ENCODE measurements around the gene GPNMB. TPM values are rescaled to one million over a fixed set of nuclear protein-coding genes. Genes with fewer than 3 reads are reported as not detected.
"Not testable (repeated sequence)": the region's sequence is repeated elsewhere in the genome, so short reads cannot be mapped to it uniquely, and the experiment has no call there.

The GPNMB gene
- polyA plus RNA-seq, 3 donors: 11.1 to 20.8 (median 12.0) TPM

DNA sequence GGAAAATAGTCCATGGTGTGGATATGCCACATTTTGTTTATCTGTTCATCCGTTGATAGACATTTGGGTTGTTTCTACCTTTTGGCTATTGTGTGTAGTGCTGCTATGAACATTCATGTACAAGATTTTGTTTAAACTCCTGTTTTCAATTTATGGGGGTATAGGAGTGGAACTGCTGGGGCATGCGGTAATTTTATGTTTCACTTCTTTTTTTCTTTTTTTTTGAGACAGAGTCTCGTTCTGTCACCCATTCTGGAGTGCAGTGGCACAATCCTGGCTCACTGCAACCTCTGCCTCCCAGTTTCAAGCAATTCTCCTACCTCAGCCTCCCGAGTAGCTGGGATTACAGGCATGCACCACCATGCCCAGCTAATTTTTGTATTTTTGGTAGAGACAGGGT is 22.2 kb upstream of the GPNMB start:
- DNase-seq: not testable (repeated sequence)

DNA sequence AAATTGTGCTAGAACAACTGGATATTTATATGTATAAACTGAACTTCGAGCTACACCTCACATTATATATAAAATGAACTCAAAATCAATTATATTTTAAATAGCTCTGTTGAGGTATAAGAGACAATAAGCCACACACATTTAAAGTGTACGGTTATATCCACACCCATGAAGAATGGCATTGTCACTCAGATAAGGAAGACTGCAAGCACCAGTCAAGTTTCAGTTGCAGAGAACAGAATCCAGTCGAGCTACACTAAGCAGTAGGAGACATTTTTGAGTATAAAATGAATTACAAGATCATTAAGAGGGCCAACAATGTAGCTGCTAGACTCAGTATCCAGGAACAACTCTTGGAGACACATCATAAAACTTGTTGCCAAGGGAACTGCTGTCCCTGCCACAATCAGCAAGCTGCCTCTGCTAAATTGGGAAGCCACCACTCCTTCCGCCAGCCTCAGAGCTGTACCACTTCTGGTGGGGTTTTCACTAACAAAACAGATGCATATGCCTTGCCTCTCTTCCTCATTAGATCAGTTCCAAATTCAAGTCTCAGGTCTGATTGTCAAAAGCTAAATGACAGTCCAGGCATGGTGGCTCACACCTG is 19.6 kb upstream of the GPNMB start:
- no peak for DNase-seq

DNA sequence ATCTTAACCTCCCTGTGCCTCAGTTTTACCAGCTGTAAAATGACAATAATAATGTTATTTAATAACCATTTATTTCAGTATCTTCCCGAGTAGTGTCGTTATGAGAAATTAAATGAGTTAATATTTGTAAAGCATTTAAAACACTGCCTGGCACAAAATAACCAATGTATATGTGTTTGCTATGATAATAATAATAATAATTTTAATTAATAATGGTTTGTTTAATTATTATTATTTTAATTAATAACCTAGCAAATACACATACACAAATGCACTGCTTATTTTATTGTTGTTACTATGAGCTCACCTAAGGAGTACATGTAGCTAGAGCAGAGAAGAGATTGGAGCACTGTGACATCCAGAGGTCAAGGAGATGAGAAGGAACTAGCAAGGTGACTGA is 18.2 kb upstream of the GPNMB start:
- no peak for DNase-seq

DNA sequence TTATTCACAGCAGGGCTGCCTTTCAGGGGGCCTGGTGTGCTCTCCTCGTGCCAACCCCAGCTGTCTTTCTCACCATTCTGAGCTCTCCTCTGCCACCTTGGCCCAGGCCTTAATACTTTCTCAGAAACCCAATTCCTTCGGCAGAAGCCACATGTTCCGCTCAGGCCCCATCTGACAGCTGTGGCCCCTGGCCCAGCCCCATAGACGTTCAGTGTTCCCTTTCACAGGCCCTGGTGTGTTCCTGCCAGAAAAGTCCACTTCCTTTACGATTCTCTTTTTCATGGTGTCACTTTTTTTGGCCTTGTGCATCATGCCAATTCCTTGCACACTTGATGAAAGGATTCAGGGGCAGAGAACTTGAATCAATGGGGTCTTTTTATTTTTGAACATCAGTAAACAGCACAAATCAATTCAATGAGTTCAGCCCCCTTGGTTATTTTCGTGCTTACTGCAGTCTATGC is 15.9 kb upstream of the GPNMB start:
- no peak for DNase-seq

DNA sequence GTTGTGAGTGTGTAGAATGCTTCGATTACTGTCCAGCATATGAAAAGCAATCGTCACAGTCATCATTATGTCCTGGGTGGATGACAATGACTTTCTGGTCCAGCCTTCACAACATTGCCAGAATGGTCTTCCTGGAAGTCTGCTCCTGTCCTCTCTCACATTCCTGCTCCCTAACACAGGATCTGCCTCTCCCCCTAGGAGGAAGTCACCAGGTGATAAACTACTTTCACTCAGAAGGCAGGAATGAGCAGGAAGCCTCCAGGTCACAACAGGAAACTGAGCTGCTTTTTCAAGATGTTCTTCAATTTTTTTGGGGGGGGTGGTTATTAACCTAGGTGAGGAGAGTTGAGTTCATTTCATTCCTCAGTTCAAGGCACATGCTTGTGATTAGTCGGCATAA is 13.6 kb upstream of the GPNMB start:
- DNase-seq: no peak

DNA sequence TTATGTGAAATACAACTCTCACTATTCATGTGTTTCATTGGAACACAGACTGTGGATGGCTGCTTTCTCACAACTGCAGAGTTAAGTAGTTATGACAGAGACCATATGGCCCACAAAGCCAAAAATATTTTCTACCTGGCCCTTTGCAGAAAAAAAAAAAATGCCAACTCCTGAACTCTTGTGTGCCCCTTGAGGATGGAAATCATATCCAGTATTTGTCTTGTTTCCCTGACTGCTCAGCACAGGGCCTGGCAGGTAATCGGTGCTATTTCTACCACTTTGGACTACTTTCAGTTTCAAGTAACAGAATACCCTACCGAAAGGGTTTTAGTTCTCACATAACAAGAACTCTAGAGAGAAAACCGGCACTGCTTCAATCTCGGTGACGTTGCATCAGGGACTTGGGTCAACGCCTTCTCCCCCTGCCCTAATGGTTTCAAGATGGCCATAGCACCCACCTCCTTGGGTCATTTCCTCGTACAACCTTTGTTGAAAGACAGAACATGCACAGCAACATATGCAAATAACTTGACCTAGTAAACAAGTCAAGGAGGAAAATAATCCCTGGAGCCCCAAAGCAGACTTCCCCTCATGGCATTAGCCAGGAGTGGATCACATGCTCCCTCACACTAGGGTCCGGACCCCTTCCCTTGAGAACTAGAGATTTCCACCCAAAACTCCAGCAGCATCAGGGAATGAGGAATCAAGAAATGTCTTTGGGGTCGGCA is 11.8 kb upstream of the GPNMB start:
- DNase-seq: no peak

DNA sequence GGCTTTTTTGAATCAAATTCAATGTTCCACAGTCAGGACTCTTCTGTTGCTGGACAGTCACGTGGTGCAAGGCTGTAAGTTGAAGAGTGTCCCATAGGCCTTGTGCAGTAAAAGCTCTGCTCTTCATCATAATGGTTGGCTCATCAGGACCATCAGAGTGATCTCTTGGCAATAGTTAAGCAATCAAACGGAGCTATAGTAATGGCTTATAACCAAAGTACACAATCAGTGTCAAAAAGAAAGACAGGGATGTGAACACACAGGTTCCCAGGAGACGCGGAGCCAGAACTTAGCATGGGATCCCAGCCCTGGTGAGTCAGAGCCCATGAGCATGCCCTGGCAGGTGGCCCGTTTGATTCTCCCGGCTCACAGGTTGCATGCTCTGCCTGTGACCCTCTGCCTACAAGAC is 10.8 kb upstream of the GPNMB start:
- no peak for DNase-seq

DNA sequence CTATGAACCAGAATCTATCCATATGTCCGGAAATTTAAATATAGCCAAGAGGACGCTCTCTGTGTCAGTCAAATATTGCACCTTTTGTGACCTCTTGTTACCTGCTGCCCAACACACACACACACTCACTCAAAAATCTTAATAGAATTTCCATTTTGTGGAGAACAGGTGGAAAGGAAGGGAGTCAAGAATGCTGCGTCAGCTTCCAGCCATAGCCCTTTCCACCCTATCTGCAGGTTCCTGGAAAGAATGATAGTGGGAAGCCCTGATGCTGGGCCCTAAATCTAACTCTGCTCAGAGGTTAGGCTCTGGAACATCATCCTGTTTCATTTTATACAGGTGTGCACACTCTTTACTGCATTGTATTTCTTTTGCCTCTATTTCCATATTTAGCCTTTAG is 9.6 kb upstream of the GPNMB start:
- no peak for DNase-seq

DNA sequence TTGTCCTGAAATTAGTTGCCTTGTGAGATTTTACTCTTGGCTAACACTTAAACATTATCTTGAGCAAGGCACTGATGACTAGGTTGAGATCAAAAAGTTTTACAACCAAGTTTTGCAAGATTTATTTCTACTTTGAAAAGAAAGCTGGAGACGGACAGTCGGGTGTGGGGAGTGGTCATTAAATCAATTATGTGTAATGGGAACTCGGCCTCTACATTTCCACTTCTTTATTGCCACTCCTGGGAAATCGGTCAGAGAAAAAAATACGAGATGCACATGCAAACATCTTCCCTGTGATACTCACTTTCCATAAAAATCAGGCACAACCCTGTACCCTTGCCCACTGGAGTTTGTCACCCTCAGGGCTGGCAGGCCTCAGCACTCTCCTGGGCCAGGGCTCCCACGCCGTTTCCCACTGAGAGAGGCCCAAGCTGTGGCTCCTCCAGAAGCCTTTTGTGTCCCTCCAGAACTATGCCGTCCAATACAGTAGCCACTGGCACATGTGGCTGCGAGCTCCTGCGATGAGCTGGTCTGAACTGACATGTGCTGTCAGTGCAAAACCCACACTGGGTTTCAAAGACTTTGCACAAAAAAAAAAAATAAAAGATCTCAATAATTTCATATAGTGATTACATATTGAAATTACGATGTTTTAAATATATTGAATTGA is 7.5 kb upstream of the GPNMB start:
- DNase-seq: no peak

DNA sequence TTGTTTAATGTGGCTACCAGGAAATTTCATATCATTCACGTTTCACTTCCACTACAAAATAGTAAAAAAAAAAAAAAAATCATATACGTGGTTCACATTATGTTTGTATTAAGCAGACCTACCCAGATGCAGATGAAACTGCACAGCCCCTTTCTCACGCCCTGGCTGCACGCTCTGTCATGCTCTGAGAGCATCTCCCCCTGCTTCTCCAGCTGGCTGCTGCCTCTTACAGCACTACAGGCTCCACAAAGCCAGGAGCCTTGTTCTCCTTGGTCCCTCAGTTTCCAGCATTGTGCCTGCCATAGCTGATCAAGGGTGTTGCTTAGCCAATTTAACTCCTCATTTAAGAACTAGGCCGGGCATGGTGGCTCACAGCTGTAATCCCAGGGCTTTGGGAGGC is 6.9 kb upstream of the GPNMB start:
- no peak for DNase-seq

DNA sequence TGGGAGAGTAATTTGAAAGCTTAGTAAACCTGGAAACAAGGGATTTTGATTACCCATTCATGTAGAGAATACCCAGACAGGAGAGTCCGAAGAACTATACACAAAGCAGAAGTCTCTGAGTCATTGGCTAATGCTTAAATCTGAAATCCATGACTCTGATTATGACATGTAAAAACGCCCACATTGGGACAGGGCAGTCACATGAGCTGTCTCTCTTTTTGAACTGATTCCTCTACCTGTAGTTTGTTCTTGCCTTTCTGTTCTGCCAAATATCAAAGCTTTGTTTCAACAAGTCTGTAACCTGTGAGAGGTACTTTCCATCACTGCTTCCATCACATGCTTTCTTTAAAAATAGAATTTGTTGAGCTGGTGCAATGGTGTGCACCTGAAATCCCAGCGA is 4.3 kb upstream of the GPNMB start:
- DNase-seq: no peak

DNA sequence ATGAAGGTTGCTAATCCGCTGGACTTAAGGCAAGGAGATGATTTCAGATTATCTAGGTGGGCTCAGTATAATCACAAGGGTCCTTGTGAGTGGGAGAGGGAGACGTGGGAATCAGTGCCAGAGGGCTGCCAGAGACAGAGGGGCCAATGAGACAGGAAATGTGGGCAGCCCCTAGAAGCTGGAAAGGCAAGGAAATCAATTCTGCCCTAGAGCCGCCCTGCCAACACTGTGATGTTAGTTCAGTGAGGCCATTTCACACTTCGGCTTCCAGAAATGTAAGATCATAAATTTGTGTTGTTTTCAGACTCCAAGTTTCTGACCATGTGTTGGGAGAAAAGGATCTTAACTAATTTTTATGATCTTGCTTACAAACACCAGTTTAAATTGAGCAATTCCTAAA is 3.6 kb upstream of the GPNMB start:
- no peak for DNase-seq

DNA sequence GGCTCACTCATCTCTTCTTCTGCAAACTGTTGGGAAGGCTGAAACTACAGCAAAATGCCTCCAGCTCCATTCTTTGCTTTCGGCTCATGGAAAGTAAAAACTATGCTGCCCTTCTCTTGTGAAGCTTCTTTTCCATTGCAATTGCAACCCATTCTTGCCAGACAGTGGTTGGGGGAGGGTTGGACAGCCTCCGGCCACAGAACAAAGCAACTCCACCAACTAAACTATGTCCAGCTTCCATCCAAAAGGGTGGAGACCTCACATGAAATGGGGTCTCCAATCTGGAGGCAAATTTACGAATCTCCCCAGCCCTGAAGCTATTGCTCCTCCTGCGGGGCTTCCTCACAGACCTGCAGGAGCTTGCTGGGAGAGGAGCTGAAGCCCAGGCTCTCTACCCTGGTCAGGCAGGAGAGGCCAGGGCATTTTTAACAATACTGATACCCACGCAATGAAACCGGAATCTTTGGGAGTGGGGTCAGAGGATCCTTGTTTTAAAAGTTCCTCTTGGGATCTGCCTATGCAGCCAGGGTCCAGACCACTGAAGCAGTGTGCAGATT is 549 bp downstream of the GPNMB start:
- no peak for DNase-seq

DNA sequence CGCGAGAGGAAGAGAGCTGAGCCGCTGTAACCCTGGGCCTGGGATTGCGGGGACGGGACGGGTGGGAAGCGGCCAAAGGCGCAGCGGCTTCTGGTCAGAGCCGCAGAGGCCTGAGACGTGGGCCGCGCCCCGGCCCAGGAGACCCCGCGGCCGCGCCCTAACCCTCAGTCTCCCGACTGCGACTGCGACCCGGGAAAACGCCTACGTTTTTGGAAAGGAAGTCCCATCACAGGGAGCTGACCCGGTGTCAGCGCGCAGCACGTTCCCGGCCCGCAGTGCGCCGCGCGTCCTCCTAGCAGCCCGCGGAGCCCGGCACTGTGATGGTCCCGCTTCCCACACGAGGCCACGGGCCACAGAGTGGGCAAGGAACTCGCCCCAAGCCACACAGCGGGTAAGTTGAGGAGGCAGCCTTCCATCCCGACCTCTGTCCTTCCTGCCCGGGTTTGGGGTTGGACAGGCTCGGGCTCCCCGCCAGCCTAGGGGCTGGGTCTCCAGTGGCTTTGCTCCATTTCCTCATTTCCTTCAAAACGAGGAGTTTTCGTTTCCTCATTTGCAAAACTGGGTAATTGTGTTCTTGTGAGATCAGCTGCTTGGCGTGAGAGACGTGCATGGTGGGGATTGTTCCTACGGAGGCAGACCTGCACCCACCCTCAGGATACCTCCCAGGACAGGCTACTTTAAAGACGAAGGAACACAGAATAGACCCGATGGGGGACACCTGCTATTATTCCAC is 1.2 kb downstream of the GPNMB start:
- no peak for DNase-seq

DNA sequence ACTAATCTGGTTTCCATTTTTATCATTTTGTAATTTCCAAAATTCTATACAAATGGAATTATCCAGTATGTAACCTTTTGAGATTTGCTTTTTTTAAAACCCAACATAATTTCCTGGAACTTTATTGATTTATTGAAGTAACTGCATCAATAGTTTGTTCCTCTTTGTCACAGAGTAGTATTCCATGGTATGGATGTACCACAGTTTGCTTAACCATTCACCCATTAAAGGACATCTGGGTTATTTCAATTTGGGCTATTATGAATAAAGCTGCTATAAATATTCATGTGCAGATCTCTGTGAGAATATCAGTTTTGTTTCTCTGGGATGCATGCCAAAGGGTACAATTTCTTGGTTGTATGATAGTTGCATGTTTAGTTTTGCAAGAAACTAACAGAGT is 2.9 kb downstream of the GPNMB start:
- no peak for DNase-seq

DNA sequence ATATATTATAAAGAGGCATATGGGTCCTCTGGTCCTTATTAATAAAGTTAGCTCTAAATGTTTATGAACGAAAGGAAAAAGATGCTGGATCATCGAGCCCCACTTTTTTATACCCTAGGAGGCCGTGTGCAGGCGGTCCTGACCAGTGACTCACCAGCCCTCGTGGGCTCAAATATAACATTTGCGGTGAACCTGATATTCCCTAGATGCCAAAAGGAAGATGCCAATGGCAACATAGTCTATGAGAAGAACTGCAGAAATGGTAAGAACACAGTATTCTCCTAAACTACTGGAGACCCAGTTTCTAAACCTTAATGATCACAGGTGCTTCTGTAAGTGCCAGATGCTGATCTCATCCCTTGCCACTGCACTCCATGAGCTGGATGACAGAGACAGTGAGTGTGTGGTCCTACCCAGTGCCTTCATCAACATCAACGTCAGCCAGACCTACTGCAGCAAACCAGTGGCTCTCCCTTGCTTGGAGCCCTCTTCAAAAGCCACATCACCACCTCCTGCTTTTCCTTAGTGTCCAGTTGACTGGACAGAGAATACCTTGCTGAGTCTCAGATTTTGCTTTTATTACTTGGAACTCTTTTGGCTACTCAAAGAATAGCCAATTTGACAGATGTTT is 7.6 kb downstream of the GPNMB start:
- no peak for DNase-seq

DNA sequence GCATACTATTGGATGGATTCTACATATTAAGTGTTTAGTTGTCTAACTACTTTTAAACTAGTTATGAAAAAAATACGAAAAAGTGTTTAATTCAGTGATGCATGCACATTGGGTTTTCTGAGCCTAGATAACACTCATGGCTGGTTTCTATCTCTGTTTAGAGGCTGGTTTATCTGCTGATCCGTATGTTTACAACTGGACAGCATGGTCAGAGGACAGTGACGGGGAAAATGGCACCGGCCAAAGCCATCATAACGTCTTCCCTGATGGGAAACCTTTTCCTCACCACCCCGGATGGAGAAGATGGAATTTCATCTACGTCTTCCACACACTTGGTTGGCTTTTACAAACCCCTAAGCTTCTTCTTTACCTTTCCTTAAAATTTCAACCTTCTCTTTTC is 10.2 kb downstream of the GPNMB start:
- DNase-seq: no peak

DNA sequence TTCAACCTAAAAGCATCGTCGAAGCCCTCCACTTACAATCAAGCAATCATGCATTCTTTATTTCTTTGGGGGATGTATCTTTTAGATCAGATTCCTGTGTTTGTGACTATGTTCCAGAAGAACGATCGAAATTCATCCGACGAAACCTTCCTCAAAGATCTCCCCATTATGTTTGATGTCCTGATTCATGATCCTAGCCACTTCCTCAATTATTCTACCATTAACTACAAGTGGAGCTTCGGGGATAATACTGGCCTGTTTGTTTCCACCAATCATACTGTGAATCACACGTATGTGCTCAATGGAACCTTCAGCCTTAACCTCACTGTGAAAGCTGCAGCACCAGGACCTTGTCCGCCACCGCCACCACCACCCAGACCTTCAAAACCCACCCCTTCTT is 13.8 kb downstream of the GPNMB start:
- no peak for DNase-seq

DNA sequence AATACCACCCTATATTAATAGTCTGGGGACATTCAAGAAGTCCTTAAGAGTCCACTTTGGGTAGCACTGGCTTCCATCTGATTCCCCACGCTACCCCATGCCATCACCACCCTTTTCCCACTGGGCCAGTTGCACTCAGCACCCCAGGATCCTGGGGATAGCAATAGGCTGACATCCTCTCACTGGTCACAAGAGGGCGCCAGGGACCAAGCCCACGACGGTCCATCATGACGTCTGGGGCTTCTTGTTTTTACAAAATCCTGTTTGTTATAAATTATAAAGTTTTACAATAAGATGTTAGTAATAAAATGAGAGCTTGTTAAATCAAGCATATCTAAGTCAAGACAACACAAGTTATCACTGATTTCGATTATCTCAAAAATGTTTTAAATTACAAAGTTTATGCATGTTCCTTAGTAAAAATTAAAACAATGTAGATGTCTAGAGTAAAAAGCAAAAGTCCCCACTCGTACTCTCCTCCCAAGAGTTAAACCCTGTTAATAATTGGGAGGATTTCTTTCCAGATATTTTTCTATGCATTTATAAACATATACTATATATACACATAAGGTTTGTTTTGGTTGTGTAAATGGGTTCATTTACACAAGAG is 15.4 kb downstream of the GPNMB start:
- no peak for DNase-seq

DNA sequence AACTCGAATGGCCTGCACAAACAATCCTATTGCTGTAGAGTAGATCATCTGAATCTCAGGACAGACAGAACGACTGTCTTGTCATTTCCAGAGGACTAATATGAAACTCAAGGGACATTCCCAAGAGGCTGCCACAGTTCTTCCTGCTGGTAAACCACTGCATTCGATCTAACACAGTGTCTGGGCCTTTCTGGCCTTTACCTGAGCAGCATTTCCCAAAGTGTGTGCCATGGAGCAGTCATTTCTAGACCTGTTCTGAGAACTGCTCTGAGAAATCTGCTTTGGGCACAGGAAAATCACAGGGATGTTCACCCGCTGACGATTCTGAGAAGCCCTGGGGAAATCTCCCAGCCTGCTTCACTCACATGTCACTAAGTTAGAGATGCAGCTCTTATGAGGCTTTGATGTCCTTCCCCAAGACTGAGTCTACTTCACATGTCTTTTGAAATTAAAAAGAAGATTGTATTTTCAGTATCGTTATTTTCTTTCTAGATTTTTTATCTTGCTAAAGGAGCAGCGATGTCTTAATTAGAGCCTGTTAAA is 18.4 kb downstream of the GPNMB start:
- DNase-seq: no peak

DNA sequence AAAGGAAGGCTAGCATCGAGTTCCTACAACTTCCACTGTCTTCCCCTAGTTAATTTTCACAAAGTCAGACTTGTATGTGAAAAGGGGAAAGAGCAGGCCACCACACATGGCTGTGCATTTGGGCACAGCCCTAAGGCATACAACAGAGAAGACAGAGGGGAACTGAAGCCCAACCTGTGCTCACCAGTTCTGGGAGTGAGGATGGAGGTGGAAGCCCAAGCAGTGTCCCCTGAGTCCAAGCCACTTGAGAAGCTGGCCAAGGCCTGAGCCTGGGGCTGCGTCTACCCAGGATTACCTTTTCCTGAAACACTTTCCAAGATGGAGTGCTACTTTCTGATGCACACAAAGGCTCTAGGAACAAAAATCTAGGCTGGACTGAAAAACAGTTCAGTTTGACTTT is 20.3 kb downstream of the GPNMB start:
- DNase-seq: no peak
